ENCODE measurements around the gene DLGAP1.
"Not testable (repeated sequence)": the region's sequence is repeated elsewhere in the genome, so short reads cannot be mapped to it uniquely, and the experiment has no call there.

Gene DLGAP1

GRCh38 chr18:4074647-4075046 lies 380.5 kb downstream of the DLGAP1 start:
- no peak for DNase-seq (ENCODE audit: low spot score)

GRCh38 chr18:4069183-4069582 lies 385.9 kb downstream of the DLGAP1 start:
- no peak for DNase-seq (ENCODE audit: low spot score)

GRCh38 chr18:4068552-4069158 lies 386.5 kb downstream of the DLGAP1 start:
- DNase-seq (ENCODE audit: low spot score): peak; percentile 49

GRCh38 chr18:4063545-4063944 lies 391.6 kb downstream of the DLGAP1 start:
- DNase-seq (ENCODE audit: low spot score): no peak

- DNase-seq (ENCODE audit: low spot score): no peak
Measured at GRCh38 chr18:4060427-4061281, 394.5 kb downstream of the DLGAP1 start.

- no peak for DNase-seq (ENCODE audit: low spot score)
Measured at GRCh38 chr18:4058179-4058578, 396.9 kb downstream of the DLGAP1 start.

- DNase-seq (ENCODE audit: low spot score): no peak
Measured at GRCh38 chr18:4040391-4041092, 414.6 kb downstream of the DLGAP1 start.

GRCh38 chr18:4035521-4035920 lies 419.6 kb downstream of the DLGAP1 start:
- DNase-seq (ENCODE audit: low spot score): no peak

- not testable (repeated sequence) for DNase-seq (ENCODE audit: low spot score)
Measured at GRCh38 chr18:4034815-4035214, 420.3 kb downstream of the DLGAP1 start.

GRCh38 chr18:4026542-4026941 lies 428.6 kb downstream of the DLGAP1 start:
- no peak for DNase-seq (ENCODE audit: low spot score)

GRCh38 chr18:4024702-4025101 lies 430.4 kb downstream of the DLGAP1 start:
- DNase-seq (ENCODE audit: low spot score): no peak

- not testable (repeated sequence) for DNase-seq (ENCODE audit: low spot score)
Measured at GRCh38 chr18:4022749-4023148, 432.4 kb downstream of the DLGAP1 start.

- DNase-seq (ENCODE audit: low spot score): no peak
Measured at GRCh38 chr18:4020026-4020425, 435.1 kb downstream of the DLGAP1 start.

GRCh38 chr18:4017480-4017879 lies 437.6 kb downstream of the DLGAP1 start:
- no peak for DNase-seq (ENCODE audit: low spot score)

GRCh38 chr18:4016391-4017049 lies 438.6 kb downstream of the DLGAP1 start:
- no peak for DNase-seq (ENCODE audit: low spot score)

GRCh38 chr18:4007846-4008245 lies 447.3 kb downstream of the DLGAP1 start:
- no peak for DNase-seq (ENCODE audit: low spot score)

- DNase-seq (ENCODE audit: low spot score): no peak
Measured at GRCh38 chr18:4004183-4004829, 450.8 kb downstream of the DLGAP1 start.

GRCh38 chr18:3998698-3999333 lies 456.3 kb downstream of the DLGAP1 start:
- DNase-seq (ENCODE audit: low spot score): peak; percentile 54

GRCh38 chr18:3995476-3996102 lies 459.5 kb downstream of the DLGAP1 start:
- DNase-seq (ENCODE audit: low spot score): peak; percentile 84

GRCh38 chr18:3993941-3994687 lies 461.0 kb downstream of the DLGAP1 start:
- no peak for DNase-seq (ENCODE audit: low spot score)

Data from hematopoietic multipotent progenitor cell treated with erythropoietin and hydrocortisone succinate and interleukin-3 and kit ligand, for 15 days (in vitro differentiated cells).